Panc1 (cell line): ENCODE results near the gene SLC22A2.

Experiments
- SIN3A ChIP-seq: IDR thresholded peaks from 2 replicates; pipeline ENCODE4 v1.6.1; 2012; ENCODE audit warnings: low read depth, mild to moderate bottlenecking, low read length, moderate library complexity, borderline replicate concordance; ENCODE audit not compliant: insufficient read depth
- TF ChIP-seq, protein P1 (sequence below), 2 experiments: IDR thresholded peaks; 2 replicates each; pipeline ENCODE4 v1.6.1; 2011 to 2012; ENCODE audit warnings: low read depth in 2 of 2, control low read depth in 1 of 2, low read length in 1 of 2, mild to moderate bottlenecking in 1 of 2, moderate library complexity in 1 of 2; ENCODE audit not compliant: insufficient read depth in 1 of 2
- TF ChIP-seq, protein P2 (sequence below): fragments of 450-650 bp; IDR thresholded peaks from 2 replicates; pipeline ENCODE4 v1.5.1; 2017; ENCODE audit warnings: mild to moderate bottlenecking

DNA sequence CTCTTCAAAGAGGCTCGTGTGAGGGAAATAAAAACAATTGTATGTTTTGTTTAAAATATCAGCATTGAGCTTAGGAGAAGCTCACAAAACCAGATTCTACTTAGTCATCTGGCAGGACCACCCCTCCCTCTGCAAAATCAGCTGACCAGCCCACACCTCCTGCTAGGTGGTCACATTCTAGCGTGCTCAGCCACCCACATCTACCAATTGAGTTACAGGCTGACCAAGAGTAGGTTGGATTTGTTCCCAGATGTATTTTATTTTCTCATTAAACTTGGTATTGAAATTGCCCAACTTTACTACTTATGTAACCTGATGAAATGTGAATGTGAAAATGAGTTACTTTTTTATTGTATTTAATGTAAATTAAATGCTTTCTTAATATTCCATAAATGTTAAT, 56.2 kb downstream of the SLC22A2 start:
- TF ChIP-seq, protein P1, sequence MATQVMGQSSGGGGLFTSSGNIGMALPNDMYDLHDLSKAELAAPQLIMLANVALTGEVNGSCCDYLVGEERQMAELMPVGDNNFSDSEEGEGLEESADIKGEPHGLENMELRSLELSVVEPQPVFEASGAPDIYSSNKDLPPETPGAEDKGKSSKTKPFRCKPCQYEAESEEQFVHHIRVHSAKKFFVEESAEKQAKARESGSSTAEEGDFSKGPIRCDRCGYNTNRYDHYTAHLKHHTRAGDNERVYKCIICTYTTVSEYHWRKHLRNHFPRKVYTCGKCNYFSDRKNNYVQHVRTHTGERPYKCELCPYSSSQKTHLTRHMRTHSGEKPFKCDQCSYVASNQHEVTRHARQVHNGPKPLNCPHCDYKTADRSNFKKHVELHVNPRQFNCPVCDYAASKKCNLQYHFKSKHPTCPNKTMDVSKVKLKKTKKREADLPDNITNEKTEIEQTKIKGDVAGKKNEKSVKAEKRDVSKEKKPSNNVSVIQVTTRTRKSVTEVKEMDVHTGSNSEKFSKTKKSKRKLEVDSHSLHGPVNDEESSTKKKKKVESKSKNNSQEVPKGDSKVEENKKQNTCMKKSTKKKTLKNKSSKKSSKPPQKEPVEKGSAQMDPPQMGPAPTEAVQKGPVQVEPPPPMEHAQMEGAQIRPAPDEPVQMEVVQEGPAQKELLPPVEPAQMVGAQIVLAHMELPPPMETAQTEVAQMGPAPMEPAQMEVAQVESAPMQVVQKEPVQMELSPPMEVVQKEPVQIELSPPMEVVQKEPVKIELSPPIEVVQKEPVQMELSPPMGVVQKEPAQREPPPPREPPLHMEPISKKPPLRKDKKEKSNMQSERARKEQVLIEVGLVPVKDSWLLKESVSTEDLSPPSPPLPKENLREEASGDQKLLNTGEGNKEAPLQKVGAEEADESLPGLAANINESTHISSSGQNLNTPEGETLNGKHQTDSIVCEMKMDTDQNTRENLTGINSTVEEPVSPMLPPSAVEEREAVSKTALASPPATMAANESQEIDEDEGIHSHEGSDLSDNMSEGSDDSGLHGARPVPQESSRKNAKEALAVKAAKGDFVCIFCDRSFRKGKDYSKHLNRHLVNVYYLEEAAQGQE (IDR thresholded peaks at IDR 0.05; ENCODE audit: insufficient read depth in 1 of 2, low read depth in 2 of 2, low read length in 1 of 2) = no peak
- TF ChIP-seq SIN3A = no peak
- TF ChIP-seq, protein P2, sequence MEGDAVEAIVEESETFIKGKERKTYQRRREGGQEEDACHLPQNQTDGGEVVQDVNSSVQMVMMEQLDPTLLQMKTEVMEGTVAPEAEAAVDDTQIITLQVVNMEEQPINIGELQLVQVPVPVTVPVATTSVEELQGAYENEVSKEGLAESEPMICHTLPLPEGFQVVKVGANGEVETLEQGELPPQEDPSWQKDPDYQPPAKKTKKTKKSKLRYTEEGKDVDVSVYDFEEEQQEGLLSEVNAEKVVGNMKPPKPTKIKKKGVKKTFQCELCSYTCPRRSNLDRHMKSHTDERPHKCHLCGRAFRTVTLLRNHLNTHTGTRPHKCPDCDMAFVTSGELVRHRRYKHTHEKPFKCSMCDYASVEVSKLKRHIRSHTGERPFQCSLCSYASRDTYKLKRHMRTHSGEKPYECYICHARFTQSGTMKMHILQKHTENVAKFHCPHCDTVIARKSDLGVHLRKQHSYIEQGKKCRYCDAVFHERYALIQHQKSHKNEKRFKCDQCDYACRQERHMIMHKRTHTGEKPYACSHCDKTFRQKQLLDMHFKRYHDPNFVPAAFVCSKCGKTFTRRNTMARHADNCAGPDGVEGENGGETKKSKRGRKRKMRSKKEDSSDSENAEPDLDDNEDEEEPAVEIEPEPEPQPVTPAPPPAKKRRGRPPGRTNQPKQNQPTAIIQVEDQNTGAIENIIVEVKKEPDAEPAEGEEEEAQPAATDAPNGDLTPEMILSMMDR = no peak
